ENCODE data around the gene ADGRV1. TPM values are rescaled to one million over a fixed set of nuclear protein-coding genes. Genes with fewer than 3 reads are reported as not detected.
"Not testable (repeated sequence)": the region's sequence is repeated elsewhere in the genome, so short reads cannot be mapped to it uniquely, and the experiment has no call there.

Gene ADGRV1
- total RNA-seq, 1 experiment from 2014 or later: 6.8 TPM

GRCh38 chr5:91038180-91038808 lies 479.7 kb downstream of the ADGRV1 start:
- POLR2A ChIA-PET (ENCODE audit: low non-redundant PET): no interaction called here
- H3K9me3 ChIP-seq (ENCODE audit: low read depth, low read length, poor library complexity, severe bottlenecking): no peaks in the 10 kb centered on the region
- H3K4me1 ChIP-seq (ENCODE audit: insufficient read depth, low read length, poor library complexity, severe bottlenecking): peaks cover 30% of the 10 kb centered on the region
- intact Hi-C loops (cut with micrococcal nuclease; ENCODE audit: unreplicated experiment): no loop called here
- no peaks in the 10 kb centered on the region for H3K36me3 ChIP-seq (ENCODE audit: insufficient read depth, low read length, poor library complexity, severe bottlenecking)
- H3K4me3 ChIP-seq (ENCODE audit: low read depth, low read length, poor library complexity, severe bottlenecking): no peak overlapping the region
- peak; percentile 89 for DNase-seq (ENCODE audit: low spot score)
- CTCF ChIA-PET: interaction anchor here (1.0 kb wide), 1 partner anchor 15 kb away, joined by 4 read pairs; no protein-coding TSS in a partner anchor
- BruUV-seq (replicated peaks): no TSS peak
- no peak overlapping the region for H3K27ac ChIP-seq (ENCODE audit: low read depth, low read length, poor library complexity, severe bottlenecking)
- no peaks in the 10 kb centered on the region for H3K27me3 ChIP-seq (replicated peaks; ENCODE audit: insufficient read depth, low read depth, low read length, poor library complexity)
- TF ChIP-seq EZH2 (IDR thresholded peaks at IDR 0.05; ENCODE audit: borderline replicate concordance, low read depth, low read length, poor library complexity, severe bottlenecking): no peak
- no peak for TF ChIP-seq CTCF (conservative IDR thresholded peaks at IDR 0.05; ENCODE audit: low read depth, low read length)

DNA sequence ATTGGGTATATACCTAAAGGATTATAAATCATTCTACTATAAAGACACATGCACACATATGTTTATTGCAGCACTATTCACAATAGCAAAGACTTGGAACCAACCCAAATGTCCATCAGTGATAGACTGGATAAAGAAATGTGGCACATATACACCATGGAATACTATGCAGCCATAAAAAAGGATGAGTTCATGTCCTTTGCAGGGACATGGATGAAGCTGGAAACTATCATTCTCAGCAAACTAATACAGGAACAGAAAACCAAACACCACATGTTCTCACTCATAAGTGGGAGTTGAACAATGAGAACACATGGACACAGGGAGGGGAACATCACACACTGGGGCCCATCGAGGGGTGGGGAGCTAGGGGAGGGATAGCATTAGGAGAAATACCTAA lies 482.5 kb downstream of the ADGRV1 start:
- H3K4me1 ChIP-seq (ENCODE audit: insufficient read depth, low read length, poor library complexity, severe bottlenecking): peaks cover 30% of the 10 kb centered on the region
- H3K9me3 ChIP-seq (ENCODE audit: low read depth, low read length, poor library complexity, severe bottlenecking); CTCF ChIA-PET; BruUV-seq (replicated peaks); H3K4me3 ChIP-seq (ENCODE audit: low read depth, low read length, poor library complexity, severe bottlenecking); DNase-seq (ENCODE audit: low spot score); intact Hi-C loops (cut with micrococcal nuclease; ENCODE audit: unreplicated experiment); H3K27ac ChIP-seq (ENCODE audit: low read depth, low read length, poor library complexity, severe bottlenecking); H3K27me3 ChIP-seq (replicated peaks; ENCODE audit: insufficient read depth, low read depth, low read length, poor library complexity); POLR2A ChIA-PET (ENCODE audit: low non-redundant PET); H3K36me3 ChIP-seq (ENCODE audit: insufficient read depth, low read length, poor library complexity, severe bottlenecking): not testable (repeated sequence)

DNA sequence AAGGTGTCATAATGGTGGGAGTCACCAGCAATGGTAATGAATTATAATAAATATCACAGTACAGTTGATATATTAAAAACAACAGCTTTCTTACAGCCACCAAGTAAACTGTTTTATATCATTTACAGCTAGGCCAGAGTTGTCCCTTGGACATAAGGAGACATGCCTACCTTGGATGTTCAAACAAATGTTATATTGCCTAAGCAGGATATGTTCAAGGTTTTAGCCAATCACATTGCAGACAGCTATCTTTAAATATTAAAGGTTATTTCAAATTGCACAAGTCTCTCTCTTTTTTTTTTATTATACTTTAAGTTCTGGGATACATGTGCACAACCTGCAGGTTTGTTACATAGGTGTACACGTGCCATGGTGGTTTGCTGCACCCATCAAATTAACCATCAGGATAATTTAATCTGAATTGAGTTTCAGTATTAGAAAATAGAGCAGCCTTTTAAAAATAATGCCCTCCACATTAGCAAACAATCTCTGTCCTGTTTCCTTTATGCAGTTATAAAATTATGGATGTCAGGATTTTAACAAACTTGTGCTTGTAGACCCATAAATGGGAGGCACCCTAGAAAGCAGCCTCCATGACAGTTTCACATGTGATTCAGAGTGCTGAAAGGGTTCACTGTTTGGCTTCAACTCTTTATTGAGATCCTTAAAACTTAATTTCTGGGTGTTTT lies 483.8 kb downstream of the ADGRV1 start:
- TF ChIP-seq CTCF (conservative IDR thresholded peaks at IDR 0.05; ENCODE audit: low read depth, low read length): no peak
- no peak for TF ChIP-seq EZH2 (IDR thresholded peaks at IDR 0.05; ENCODE audit: borderline replicate concordance, low read depth, low read length, poor library complexity, severe bottlenecking)

GRCh38 chr5:91042936-91043255 lies 484.3 kb downstream of the ADGRV1 start:
- ChIA-PET POLR2A (ENCODE audit: low non-redundant PET) (no interaction called here), CTCF (no interaction called here)
- no TSS peak for BruUV-seq (replicated peaks)
- Histone ChIP-seq H3K4me3 (ENCODE audit: low read depth, low read length, poor library complexity, severe bottlenecking) (no peak overlapping the region), H3K9me3 (ENCODE audit: low read depth, low read length, poor library complexity, severe bottlenecking) (no peaks in the 10 kb centered on the region), H3K27me3 (replicated peaks; ENCODE audit: insufficient read depth, low read depth, low read length, poor library complexity) (no peaks in the 10 kb centered on the region), H3K36me3 (ENCODE audit: insufficient read depth, low read length, poor library complexity, severe bottlenecking) (no peaks in the 10 kb centered on the region), H3K4me1 (ENCODE audit: insufficient read depth, low read length, poor library complexity, severe bottlenecking) (peaks cover 22% of the 10 kb centered on the region), H3K27ac (ENCODE audit: low read depth, low read length, poor library complexity, severe bottlenecking) (no peak overlapping the region)
- no peak for DNase-seq (ENCODE audit: low spot score)
- intact Hi-C loops (cut with micrococcal nuclease; ENCODE audit: unreplicated experiment): no loop called here
- TF ChIP-seq CTCF (conservative IDR thresholded peaks at IDR 0.05; ENCODE audit: low read depth, low read length): no peak

More for the DNA sequence above, 483.8 kb downstream of the ADGRV1 start:
- DNase-seq (ENCODE audit: low spot score): no peak
- no TSS peak for BruUV-seq (replicated peaks)
- Histone ChIP-seq H3K9me3 (ENCODE audit: low read depth, low read length, poor library complexity, severe bottlenecking) (no peaks in the 10 kb centered on the region), H3K27ac (ENCODE audit: low read depth, low read length, poor library complexity, severe bottlenecking) (no peak overlapping the region), H3K4me1 (ENCODE audit: insufficient read depth, low read length, poor library complexity, severe bottlenecking) (peaks cover 26% of the 10 kb centered on the region), H3K36me3 (ENCODE audit: insufficient read depth, low read length, poor library complexity, severe bottlenecking) (no peaks in the 10 kb centered on the region), H3K4me3 (ENCODE audit: low read depth, low read length, poor library complexity, severe bottlenecking) (no peak overlapping the region), H3K27me3 (replicated peaks; ENCODE audit: insufficient read depth, low read depth, low read length, poor library complexity) (no peaks in the 10 kb centered on the region)
- CTCF ChIA-PET: no interaction called here
- intact Hi-C loops (cut with micrococcal nuclease; ENCODE audit: unreplicated experiment): no loop called here
- POLR2A ChIA-PET (ENCODE audit: low non-redundant PET): no interaction called here

All from A673 (cell line).